ENCODE results near the gene KNL1.

Gene KNL1

GRCh38 chr15:40582726-40583246 lies 11.3 kb upstream of the KNL1 start:
- H3K4me3 ChIP-seq (ENCODE audit: low read depth, low read length) = no peak overlapping the region
- no peak for TF ChIP-seq CTCF (conservative IDR thresholded peaks at IDR 0.05; ENCODE audit: low read depth, low read length)
- DNase-seq (ENCODE audit: low read depth) = peak; percentile 36

- no peak overlapping the region for H3K4me3 ChIP-seq (ENCODE audit: low read depth, low read length)
- DNase-seq (ENCODE audit: low read depth) = no peak
- TF ChIP-seq CTCF (conservative IDR thresholded peaks at IDR 0.05; ENCODE audit: low read depth, low read length) = no peak
Measured at GRCh38 chr15:40584191-40584590, 9.9 kb upstream of the KNL1 start.

- TF ChIP-seq CTCF (conservative IDR thresholded peaks at IDR 0.05; ENCODE audit: low read depth, low read length) = no peak
- DNase-seq (ENCODE audit: low read depth) = peak; percentile 45
- H3K4me3 ChIP-seq (ENCODE audit: low read depth, low read length) = no peak overlapping the region
Measured at GRCh38 chr15:40590667-40591050, 3.4 kb upstream of the KNL1 start.

- no peak overlapping the region for H3K4me3 ChIP-seq (ENCODE audit: low read depth, low read length)
- no peak for TF ChIP-seq CTCF (conservative IDR thresholded peaks at IDR 0.05; ENCODE audit: low read depth, low read length)
Measured at GRCh38 chr15:40591389-40591788, 2.7 kb upstream of the KNL1 start.

GRCh38 chr15:40593165-40593564 lies 884 bp upstream of the KNL1 start:
- DNase-seq (ENCODE audit: low read depth) = no peak
- H3K4me3 ChIP-seq (ENCODE audit: low read depth, low read length) = no peak overlapping the region
- TF ChIP-seq CTCF (conservative IDR thresholded peaks at IDR 0.05; ENCODE audit: low read depth, low read length) = no peak

More at GRCh38 chr15:40591389-40591788, 2.7 kb upstream of the KNL1 start:
- DNase-seq (ENCODE audit: low read depth) = no peak

GRCh38 chr15:40594429-40594836 lies 384 bp downstream of the KNL1 start:
- peak overlapping the region; percentile 82 for H3K4me3 ChIP-seq (ENCODE audit: low read depth, low read length)
- peak; percentile 43 for TF ChIP-seq CTCF (conservative IDR thresholded peaks at IDR 0.05; ENCODE audit: low read depth, low read length)
- DNase-seq (ENCODE audit: low read depth) = peak; percentile 32

- no peak for TF ChIP-seq CTCF (conservative IDR thresholded peaks at IDR 0.05; ENCODE audit: low read depth, low read length)
- DNase-seq (ENCODE audit: low read depth) = no peak
- peak overlapping the region; percentile 82 for H3K4me3 ChIP-seq (ENCODE audit: low read depth, low read length)
Measured at GRCh38 chr15:40595219-40595618, 1.2 kb downstream of the KNL1 start.
